Nephron progenitor cell (in vitro differentiated cells): ENCODE data around the gene B4GALT2.

ENCODE experiments used
- DNase-seq: peaks from one replicate; pipeline ENCODE4 v3.0.0; 2021
- H3K27ac Mint-ChIP-seq: 2 replicates; pipeline ENCODE4 v1.8.0; 2021; ENCODE audit warnings: mild to moderate bottlenecking, moderate library complexity, mixed read lengths
- H3K27me3 Mint-ChIP-seq: 2 replicates; pipeline ENCODE4 v1.8.0; 2021; ENCODE audit warnings: mild to moderate bottlenecking, low read depth, mixed read lengths; ENCODE audit not compliant: poor library complexity
- H3K36me3 Mint-ChIP-seq: 2 replicates; pipeline ENCODE4 v1.8.0; 2021; ENCODE audit warnings: low read depth, mixed read lengths
- H3K4me1 Mint-ChIP-seq: 2 replicates; pipeline ENCODE4 v1.8.0; 2021; ENCODE audit warnings: mixed read lengths
- H3K4me3 Mint-ChIP-seq: 2 replicates; pipeline ENCODE4 v1.8.0; 2021; ENCODE audit warnings: mild to moderate bottlenecking, moderate library complexity, mixed read lengths
- H3K9me3 Mint-ChIP-seq: 2 replicates; pipeline ENCODE4 v1.8.0; 2021; ENCODE audit warnings: mild to moderate bottlenecking, moderate library complexity, mixed read lengths
- CTCF ChIP-seq: fragments of 200-600 bp; sonication (generic); IDR thresholded peaks from 2 replicates; pipeline ENCODE4 v1.5.0; 2021; ENCODE audit warnings: antibody characterized with exemption

B4GALT2 gene

GRCh38 chr1:44031252-44032169 is 52.5 kb downstream of the B4GALT2 start, which contains the start of gene SLC6A9:
Gene SLC6A9 (minus strand): TSS chr1:44031462. CDS start chr1:44024277, 7,185 bp downstream.
- Mint-ChIP-seq H3K27ac (peak within 1 kb of the TSS; percentile 86), H3K9me3 (no peaks in the 10 kb centered on the region), H3K4me1 (peaks cover 62% of the 10 kb centered on the region), H3K4me3 (peak within 1 kb of the TSS; percentile 85), H3K36me3 (peaks cover 5% of the 10 kb centered on the region), H3K27me3 (peaks cover 8% of the 10 kb centered on the region)
- peak; percentile 63 for DNase-seq
- TF ChIP-seq CTCF = no peak

- Mint-ChIP-seq H3K27ac (no peak overlapping the region), H3K27me3 (peaks cover 5% of the 10 kb centered on the region), H3K4me3 (peak overlapping the region; percentile 85), H3K4me1 (peaks cover 70% of the 10 kb centered on the region), H3K9me3 (no peaks in the 10 kb centered on the region), H3K36me3 (peaks cover 5% of the 10 kb centered on the region)
- TF ChIP-seq CTCF = no peak
- DNase-seq = no peak
Measured at GRCh38 chr1:44032170-44032790, 53.3 kb downstream of the B4GALT2 start.

- H3K4me1 Mint-ChIP-seq = peaks cover 71% of the 10 kb centered on the region
- no peak for DNase-seq
- H3K27me3 Mint-ChIP-seq = peaks cover 5% of the 10 kb centered on the region
- H3K4me3 Mint-ChIP-seq = no peak overlapping the region
- peak overlapping the region; percentile 40 for H3K27ac Mint-ChIP-seq
- TF ChIP-seq CTCF = no peak
- H3K36me3 Mint-ChIP-seq = peaks cover 1% of the 10 kb centered on the region
- no peaks in the 10 kb centered on the region for H3K9me3 Mint-ChIP-seq
Measured at GRCh38 chr1:44033041-44033575, 54.1 kb downstream of the B4GALT2 start.

GRCh38 chr1:44033756-44034155 is 54.7 kb downstream of the B4GALT2 start:
- no peak for DNase-seq
- H3K36me3 Mint-ChIP-seq = no peaks in the 10 kb centered on the region
- TF ChIP-seq CTCF = no peak
- peaks cover 70% of the 10 kb centered on the region for H3K4me1 Mint-ChIP-seq
- H3K27ac Mint-ChIP-seq = no peak overlapping the region
- H3K27me3 Mint-ChIP-seq = peaks cover 5% of the 10 kb centered on the region
- H3K4me3 Mint-ChIP-seq = no peak overlapping the region
- H3K9me3 Mint-ChIP-seq = no peaks in the 10 kb centered on the region

GRCh38 chr1:44034423-44034822 is 55.4 kb downstream of the B4GALT2 start:
- Mint-ChIP-seq H3K36me3 (no peaks in the 10 kb centered on the region), H3K27ac (no peak overlapping the region), H3K4me3 (no peak overlapping the region), H3K9me3 (no peaks in the 10 kb centered on the region), H3K27me3 (peaks cover 5% of the 10 kb centered on the region), H3K4me1 (peaks cover 65% of the 10 kb centered on the region)
- no peak for DNase-seq
- no peak for TF ChIP-seq CTCF
